CD8-positive, alpha-beta memory T cell (primary cell): ENCODE results near the gene LSP1. TPM values are rescaled to one million over a fixed set of nuclear protein-coding genes. Genes with fewer than 3 reads are reported as not detected.
"Not testable (repeated sequence)": the region's sequence is repeated elsewhere in the genome, so short reads cannot be mapped to it uniquely, and the experiment has no call there.

ENCODE experiments used
- CTCF ChIA-PET: fragments of 350-600 bp; sonication (Branson Sonifier 250); formaldehyde crosslinking; loops from one replicate; lab custom pipeline; 2021; ENCODE audit warnings: antibody characterized with exemption; lab: Charles Lee
- POLR2A ChIA-PET: fragments of 350-600 bp; sonication (Branson Sonifier 250); formaldehyde crosslinking; loops from one replicate; lab custom pipeline; 2021; ENCODE audit warnings: antibody characterized with exemption; lab: Charles Lee
- DNase-seq, 5 donors: peaks; one replicate each; pipeline versions ENCODE4 v3.0.0 to v3.0.0-alpha.2; 2020 to 2022; ENCODE audit warnings: mixed read lengths in 1 of 5
- H3K27ac ChIP-seq: one replicate; pipeline ENCODE4 v1.7.0; 2013; ENCODE audit warnings: low read depth, mild to moderate bottlenecking, low read length, moderate library complexity
- H3K27me3 ChIP-seq: 2 replicates; pipeline ENCODE4 v1.7.0; 2013; ENCODE audit warnings: low read length, mild to moderate bottlenecking; ENCODE audit not compliant: insufficient read depth, poor library complexity, severe bottlenecking
- H3K36me3 ChIP-seq: 2 replicates; pipeline ENCODE4 v1.7.0; 2013; ENCODE audit warnings: mild to moderate bottlenecking, low read length, moderate library complexity; ENCODE audit not compliant: insufficient read depth
- H3K4me1 ChIP-seq: 2 replicates; pipeline ENCODE4 v1.7.0; 2013; ENCODE audit warnings: mild to moderate bottlenecking, low read length, moderate library complexity; ENCODE audit not compliant: insufficient read depth
- H3K4me3 ChIP-seq: 2 replicates; pipeline ENCODE4 v1.7.0; 2013; ENCODE audit warnings: mild to moderate bottlenecking, low read length
- H3K9me3 ChIP-seq: 2 replicates; pipeline ENCODE4 v1.7.0; 2013; ENCODE audit warnings: mild to moderate bottlenecking, low read length
- H3K27ac Mint-ChIP-seq, 8 donors: one replicate each; pipeline ENCODE4 v1.8.0; 2020 to 2021; ENCODE audit warnings: mixed read lengths in 8 of 8, mild to moderate bottlenecking in 6 of 8, inconsistent platforms in 3 of 8, moderate library complexity in 3 of 8
- H3K27me3 Mint-ChIP-seq, 2 donors: one replicate each; pipeline ENCODE4 v1.8.0; 2020 to 2021; ENCODE audit warnings: mixed read lengths in 2 of 2, mild to moderate bottlenecking in 1 of 2, moderate library complexity in 1 of 2
- H3K36me3 Mint-ChIP-seq, 3 donors: one replicate each; pipeline ENCODE4 v1.8.0; 2020 to 2021; ENCODE audit warnings: mixed read lengths in 3 of 3, inconsistent platforms in 1 of 3, mild to moderate bottlenecking in 1 of 3
- H3K4me1 Mint-ChIP-seq, 3 donors: one replicate each; pipeline ENCODE4 v1.8.0; 2020 to 2021; ENCODE audit warnings: mixed read lengths in 3 of 3, inconsistent platforms in 1 of 3, mild to moderate bottlenecking in 1 of 3
- H3K4me3 Mint-ChIP-seq, 7 donors: one replicate each; pipeline ENCODE4 v1.8.0; 2020 to 2021; ENCODE audit warnings: mixed read lengths in 7 of 7, mild to moderate bottlenecking in 6 of 7, moderate library complexity in 4 of 7, inconsistent platforms in 2 of 7
- H3K9me3 Mint-ChIP-seq, 5 donors: one replicate each; pipeline ENCODE4 v1.8.0; 2020 to 2022; ENCODE audit warnings: mixed read lengths in 5 of 5, mild to moderate bottlenecking in 3 of 5, moderate library complexity in 2 of 5, inconsistent platforms in 1 of 5
- polyA plus RNA-seq: library from polyadenylated mRNA; unstranded; fragments of 300-500 nt; fragmentation: Illumina TruSeq; gene quantifications from one replicate; pipeline ENCODE4 v1.2.3, GENCODE V29; 2021
- total RNA-seq, 2 experiments: library from RNA; stranded (reverse); gene quantifications; one replicate each; pipeline ENCODE4 v1.2.3, GENCODE V29; 2021

Gene LSP1
- total and polyA plus RNA-seq, 3 experiments from 2014 or later = 226 to 496 (median 230) TPM

DNA sequence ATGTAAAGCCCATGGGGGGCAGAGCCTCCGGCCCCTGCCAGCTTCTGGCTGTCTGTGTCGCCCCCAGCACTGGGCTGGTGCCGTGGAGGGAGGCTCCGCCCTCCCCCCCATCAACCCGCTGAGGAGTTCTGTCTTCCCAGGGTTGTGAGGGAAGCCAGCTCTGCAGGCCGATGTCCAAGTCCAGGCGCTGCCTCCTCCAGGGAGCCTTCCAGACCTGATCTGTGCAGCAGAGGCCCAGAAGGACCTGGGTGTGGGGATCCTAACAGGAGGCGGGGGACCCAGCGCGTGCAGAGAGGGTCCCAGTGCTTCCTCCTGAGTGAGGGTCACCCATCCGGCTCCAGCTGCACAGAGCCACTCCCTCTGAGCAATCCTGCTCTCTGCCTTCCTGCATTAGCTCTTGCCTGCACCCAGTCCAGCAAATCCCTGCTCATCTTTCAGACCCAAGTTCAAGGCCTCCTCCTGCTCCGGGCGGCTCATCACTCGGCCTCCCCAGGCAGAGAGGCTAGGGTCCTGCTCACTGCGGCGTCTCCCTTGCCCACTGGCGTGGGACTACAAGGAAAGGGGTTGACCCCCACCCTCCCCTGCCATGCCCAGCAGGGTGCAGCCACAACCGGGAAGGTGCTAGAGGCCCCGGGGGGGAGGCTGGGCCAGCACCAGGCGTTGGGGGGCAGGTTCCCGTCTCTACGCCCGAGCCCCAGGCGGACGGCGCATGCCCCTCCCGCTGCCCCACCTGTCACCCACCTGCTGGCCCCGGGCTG, 22.4 kb downstream of the LSP1 start:
- H3K4me1 Mint-ChIP-seq = peaks cover 28 to 63% (median 33%) of the 10 kb centered on the region in 3 donors
- peak overlapping the region in 2 of 7 donors; percentile 5 to 30 for H3K4me3 Mint-ChIP-seq
- peaks cover 15% of the 10 kb centered on the region for H3K4me1 ChIP-seq
- H3K36me3 ChIP-seq = no peaks in the 10 kb centered on the region
- peak in 2 of 5 donors; percentile 1 to 32 for DNase-seq
- no peaks in the 10 kb centered on the region for H3K9me3 Mint-ChIP-seq
- H3K9me3 ChIP-seq = no peaks in the 10 kb centered on the region
- H3K4me3 ChIP-seq = no peak overlapping the region
- ChIA-PET CTCF (interaction anchor here (0.7 to 1.5 kb wide), 3 partner anchors 19 to 36 kb away, joined by 3 to 5 read pairs (median 3); partner anchors contain the start of gene TNNI2), POLR2A (no interaction called here)
- H3K27ac Mint-ChIP-seq = peak overlapping the region in 7 of 8 donors; percentile 19 to 99 (median 70)
- no peak overlapping the region for H3K27ac ChIP-seq
- no peaks in the 10 kb centered on the region for H3K27me3 Mint-ChIP-seq
- no peaks in the 10 kb centered on the region for H3K27me3 ChIP-seq
- H3K36me3 Mint-ChIP-seq = peaks cover 0 to 14% (median 0%) of the 10 kb centered on the region in 3 donors

DNA sequence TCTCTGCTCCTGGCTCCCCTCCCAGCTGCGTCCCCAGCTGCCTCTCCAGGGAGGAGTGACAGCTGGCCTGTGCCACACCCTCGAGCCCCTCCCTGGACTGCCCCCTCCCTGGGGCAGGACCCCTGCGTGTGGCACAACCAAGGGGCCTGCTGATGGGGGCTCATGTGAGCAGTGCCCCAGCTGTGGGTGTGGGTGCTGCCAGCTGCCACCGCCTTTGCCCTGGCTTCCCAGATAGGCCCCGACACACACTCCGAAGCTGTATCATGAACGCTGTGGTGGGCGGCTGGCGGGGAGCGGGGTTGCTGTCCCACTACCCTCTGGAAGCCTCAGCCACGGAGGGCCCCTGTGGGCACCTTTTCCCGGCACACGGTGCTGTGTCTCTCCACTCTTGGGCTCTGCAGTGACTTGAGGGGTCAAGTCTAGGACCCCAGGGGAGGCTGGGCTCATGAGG, 23.0 kb downstream of the LSP1 start:
- Mint-ChIP-seq H3K36me3 (peaks cover 0 to 18% (median 0%) of the 10 kb centered on the region in 3 donors), H3K27ac (peak overlapping the region in 1 of 8 donors; percentile 43), H3K4me1 (peaks cover 27 to 63% (median 27%) of the 10 kb centered on the region in 3 donors)
- H3K27me3 Mint-ChIP-seq, H3K4me3 Mint-ChIP-seq, H3K27me3 ChIP-seq, H3K9me3 ChIP-seq, H3K9me3 Mint-ChIP-seq, POLR2A ChIA-PET, H3K36me3 ChIP-seq, H3K4me1 ChIP-seq, H3K27ac ChIP-seq, H3K4me3 ChIP-seq: not testable (repeated sequence)
- CTCF ChIA-PET = interaction anchor here (1.0 to 1.5 kb wide), 6 partner anchors 10 to 43 kb away, joined by 3 to 5 read pairs (median 3); partner anchors contain the start of genes LSP1 and TNNI2
- DNase-seq = peak in 1 of 5 donors; percentile 38

DNA sequence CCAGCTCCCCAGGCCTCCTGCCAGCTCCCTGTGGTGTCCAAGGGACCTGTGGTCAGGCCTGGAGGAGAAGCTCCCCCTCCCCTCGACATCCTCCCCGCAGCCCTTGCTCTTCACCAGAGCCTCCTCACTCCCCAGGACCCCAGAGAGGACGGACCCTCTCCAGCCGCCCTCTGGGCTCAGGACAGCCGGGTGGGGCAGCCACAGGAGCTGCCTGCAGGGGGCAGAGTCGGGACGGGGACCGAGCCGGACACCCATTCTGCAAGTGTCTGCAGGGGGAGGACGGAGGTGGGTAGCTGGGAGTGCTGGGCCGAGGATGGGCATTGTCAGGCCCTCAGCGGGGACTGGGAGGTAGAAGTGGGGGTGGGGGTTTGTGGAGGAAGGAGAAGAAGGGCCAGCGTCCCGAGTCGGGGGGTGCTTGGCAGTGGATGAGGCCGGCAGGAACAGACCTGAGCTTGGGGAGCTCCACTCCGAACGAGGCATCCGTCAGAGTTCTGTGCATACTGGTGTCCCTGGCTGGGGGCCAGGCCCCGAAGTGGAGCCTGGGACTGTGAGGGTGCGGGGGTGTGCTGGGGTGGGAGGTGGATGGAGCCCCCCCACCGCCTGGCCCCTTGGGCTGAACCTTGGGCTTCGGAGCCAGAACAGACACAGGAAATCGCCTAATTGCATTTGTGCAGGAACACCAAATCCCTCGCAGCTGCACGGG, 23.6 kb downstream of the LSP1 start:
- Mint-ChIP-seq H3K36me3 (peaks cover 0 to 18% (median 0%) of the 10 kb centered on the region in 3 donors), H3K9me3 (no peaks in the 10 kb centered on the region), H3K27me3 (no peaks in the 10 kb centered on the region), H3K4me1 (peaks cover 22 to 58% (median 25%) of the 10 kb centered on the region in 3 donors), H3K4me3 (peak overlapping the region in 1 of 7 donors; percentile 66), H3K27ac (peak overlapping the region in 1 of 8 donors; percentile 84)
- Histone ChIP-seq H3K9me3 (no peaks in the 10 kb centered on the region), H3K36me3 (no peaks in the 10 kb centered on the region), H3K27ac (no peak overlapping the region), H3K4me1 (peaks cover 2% of the 10 kb centered on the region), H3K27me3 (no peaks in the 10 kb centered on the region), H3K4me3 (no peak overlapping the region)
- ChIA-PET CTCF (interaction anchor here (1.0 to 1.5 kb wide), 6 partner anchors 11 to 44 kb away, joined by 3 to 5 read pairs (median 3); partner anchors contain the start of genes LSP1 and TNNI2), POLR2A (interaction anchor here (0.6 kb wide), 1 partner anchor 12 kb away, joined by 3 read pairs; no protein-coding TSS in a partner anchor)
- peak in 2 of 5 donors; percentile 6 to 48 for DNase-seq

DNA sequence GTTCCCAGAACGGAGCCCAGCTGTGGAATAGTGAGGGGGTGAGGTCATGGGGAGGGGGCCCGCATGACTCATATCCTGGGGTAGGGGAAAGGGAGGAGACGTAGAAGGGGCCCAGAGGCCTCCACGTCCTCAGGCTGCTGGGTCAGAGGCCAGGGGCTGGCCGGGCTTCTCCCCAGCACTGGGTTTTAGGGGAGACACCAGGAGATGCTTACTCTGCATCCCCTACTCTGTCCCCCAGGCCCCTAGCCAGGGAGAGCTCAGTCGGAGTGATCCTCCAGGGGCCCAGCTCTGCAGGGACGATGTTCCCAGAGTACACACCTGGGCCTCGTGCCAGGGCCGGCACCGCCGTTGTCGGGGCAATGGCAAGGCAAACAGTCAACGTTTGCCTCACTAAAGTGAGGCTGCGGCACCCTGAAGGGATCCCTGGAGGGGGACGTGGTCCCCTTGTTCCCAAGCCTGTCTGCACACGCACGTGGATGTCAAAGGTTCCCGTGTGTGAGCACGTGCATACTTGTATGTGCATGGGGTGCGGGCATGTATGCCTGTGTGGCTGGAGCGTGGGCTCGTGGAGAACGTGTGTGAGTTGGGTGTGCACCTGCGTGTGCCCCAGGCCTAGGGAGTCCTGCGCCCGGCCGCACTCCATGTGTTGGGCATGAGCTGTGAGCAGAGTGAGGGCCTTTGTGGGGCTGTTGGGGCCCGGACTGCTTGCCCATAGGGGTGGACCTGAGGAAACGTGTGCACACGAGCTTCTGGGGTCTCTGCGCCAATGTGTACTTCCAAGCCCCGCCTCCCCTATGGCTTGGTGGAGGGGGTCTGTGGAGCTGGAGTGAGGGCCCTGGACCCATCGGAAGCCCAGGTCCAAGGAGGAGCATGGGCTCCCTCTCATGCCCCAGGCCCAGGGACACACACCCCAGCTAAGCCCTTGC, 24.6 kb downstream of the LSP1 start:
- Mint-ChIP-seq H3K4me1 (peaks cover 14 to 54% (median 16%) of the 10 kb centered on the region in 3 donors), H3K27ac (peak overlapping the region in 2 of 8 donors; percentile 19 to 78), H3K9me3 (no peaks in the 10 kb centered on the region), H3K36me3 (peaks cover 0 to 23% (median 0%) of the 10 kb centered on the region in 3 donors), H3K27me3 (no peaks in the 10 kb centered on the region), H3K4me3 (no peak overlapping the region)
- Histone ChIP-seq H3K36me3 (no peaks in the 10 kb centered on the region), H3K4me1 (peaks cover 7% of the 10 kb centered on the region), H3K27ac (no peak overlapping the region), H3K9me3 (no peaks in the 10 kb centered on the region), H3K4me3 (no peak overlapping the region), H3K27me3 (no peaks in the 10 kb centered on the region)
- DNase-seq = peak in 1 of 5 donors; percentile 46
- ChIA-PET CTCF (interaction anchor here (0.9 to 1.4 kb wide), 4 partner anchors 11 to 45 kb away, joined by 3 to 4 read pairs (median 4); no protein-coding TSS in a partner anchor), POLR2A (no interaction called here)

DNA sequence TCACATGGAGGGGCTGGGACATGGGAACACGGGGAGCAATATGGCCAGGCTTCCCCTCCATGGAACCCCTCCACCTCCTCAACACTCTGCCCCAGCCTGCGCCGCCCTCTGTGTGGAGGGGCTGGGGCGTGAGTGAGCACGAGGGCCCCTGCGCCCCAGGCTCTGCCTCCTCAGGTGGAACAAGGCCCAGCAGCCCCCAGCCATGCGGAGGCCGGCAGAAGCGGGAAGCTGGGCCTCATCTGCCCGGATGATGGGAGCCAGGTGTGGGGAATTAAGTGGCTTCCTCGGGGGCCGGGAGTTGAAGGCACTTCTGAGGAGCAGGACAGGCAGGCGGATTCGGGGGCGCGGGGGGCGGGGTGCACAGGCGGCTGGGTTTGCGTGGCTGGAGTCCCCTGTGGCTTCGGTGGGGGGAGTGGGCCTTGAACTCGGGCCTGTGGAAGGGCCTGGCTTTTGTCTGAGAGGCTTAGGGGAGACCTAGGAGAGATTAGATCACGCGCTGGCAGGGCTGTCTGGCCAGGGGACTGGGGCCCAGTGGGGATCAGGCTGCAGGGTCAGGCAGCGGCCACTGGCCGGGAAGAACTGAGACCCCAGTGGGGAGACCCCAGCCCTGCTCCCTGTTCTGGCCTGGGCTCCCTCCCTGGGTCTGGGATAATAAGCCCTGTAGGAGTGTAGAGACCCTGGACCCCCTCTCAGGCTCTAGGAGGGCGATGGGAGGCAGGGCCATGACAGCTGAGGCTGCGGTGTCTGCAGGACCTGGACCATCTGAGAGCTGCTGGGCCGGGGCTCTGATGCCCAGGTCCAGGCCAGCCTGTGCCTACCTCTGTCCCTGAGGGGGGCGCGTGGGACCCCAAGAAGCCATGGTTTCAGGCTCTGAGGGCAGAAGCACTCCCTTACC, 25.5 kb downstream of the LSP1 start:
- no peak overlapping the region for H3K27ac ChIP-seq
- peak overlapping the region in 2 of 8 donors; percentile 60 to 78 for H3K27ac Mint-ChIP-seq
- H3K36me3 Mint-ChIP-seq = peaks cover 0 to 27% (median 0%) of the 10 kb centered on the region in 3 donors
- H3K4me3 ChIP-seq = no peak overlapping the region
- H3K27me3 ChIP-seq = no peaks in the 10 kb centered on the region
- peaks cover 8% of the 10 kb centered on the region for H3K4me1 ChIP-seq
- ChIA-PET POLR2A (no interaction called here), CTCF (interaction anchor here (0.9 to 1.0 kb wide), 3 partner anchors 10 to 43 kb away, joined by 3 to 4 read pairs (median 4); partner anchors contain the start of gene SYT8)
- peaks cover 9 to 46% (median 11%) of the 10 kb centered on the region in 3 donors for H3K4me1 Mint-ChIP-seq
- peaks cover 3% of the 10 kb centered on the region for H3K36me3 ChIP-seq
- no peaks in the 10 kb centered on the region for H3K9me3 Mint-ChIP-seq
- peak in 1 of 5 donors; percentile 44 for DNase-seq
- no peaks in the 10 kb centered on the region for H3K27me3 Mint-ChIP-seq
- no peak overlapping the region for H3K4me3 Mint-ChIP-seq
- no peaks in the 10 kb centered on the region for H3K9me3 ChIP-seq

DNA sequence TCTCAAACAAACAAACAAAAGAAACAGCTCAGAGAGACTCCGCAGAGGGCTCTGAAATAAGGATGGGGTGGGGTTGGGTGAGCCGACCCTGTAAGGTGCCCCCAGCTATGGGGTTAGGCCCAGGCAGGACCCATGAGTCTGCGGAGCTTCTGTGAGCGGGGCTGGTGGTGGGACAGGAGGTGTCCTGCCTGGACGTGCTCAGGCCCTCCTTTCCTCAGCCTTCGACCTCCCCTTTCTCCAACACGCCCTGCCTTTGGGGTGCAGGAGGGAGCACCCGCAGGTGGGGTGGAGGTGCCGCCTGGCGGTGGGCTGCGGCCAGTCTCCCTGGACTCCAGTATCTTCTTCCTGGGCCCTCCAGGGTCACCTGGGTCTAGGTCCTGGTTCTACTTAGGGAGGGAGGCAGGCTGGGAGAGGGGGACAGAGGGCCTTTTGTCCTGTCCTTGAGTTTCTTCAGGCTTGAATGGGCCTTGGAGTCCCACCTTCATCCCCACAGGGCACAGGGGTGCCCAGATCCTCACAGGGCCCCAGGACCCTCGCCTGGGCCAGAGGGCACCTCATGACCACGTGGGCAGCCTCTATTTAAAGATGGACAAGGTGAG, 26.6 kb downstream of the LSP1 start:
- H3K4me3 Mint-ChIP-seq = no peak overlapping the region
- H3K4me1 Mint-ChIP-seq = peaks cover 7 to 43% (median 11%) of the 10 kb centered on the region in 3 donors
- POLR2A ChIA-PET = no interaction called here
- peaks cover 0 to 27% (median 0%) of the 10 kb centered on the region in 3 donors for H3K36me3 Mint-ChIP-seq
- Histone ChIP-seq H3K27me3 (no peaks in the 10 kb centered on the region), H3K4me1 (peaks cover 8% of the 10 kb centered on the region), H3K27ac (no peak overlapping the region), H3K9me3 (no peaks in the 10 kb centered on the region), H3K36me3 (peaks cover 14% of the 10 kb centered on the region), H3K4me3 (no peak overlapping the region)
- no peaks in the 10 kb centered on the region for H3K9me3 Mint-ChIP-seq
- no peaks in the 10 kb centered on the region for H3K27me3 Mint-ChIP-seq
- H3K27ac Mint-ChIP-seq = peak overlapping the region in 2 of 8 donors; percentile 17 to 27
- CTCF ChIA-PET = interaction anchor here (1.0 to 1.1 kb wide), 3 partner anchors 24 to 44 kb away, joined by 3 to 4 read pairs (median 3); partner anchors contain the start of gene SYT8
- DNase-seq = peak in 1 of 5 donors; percentile 39
